Measurements from ENCODE around the gene LRFN3.

Gene LRFN3

DNA sequence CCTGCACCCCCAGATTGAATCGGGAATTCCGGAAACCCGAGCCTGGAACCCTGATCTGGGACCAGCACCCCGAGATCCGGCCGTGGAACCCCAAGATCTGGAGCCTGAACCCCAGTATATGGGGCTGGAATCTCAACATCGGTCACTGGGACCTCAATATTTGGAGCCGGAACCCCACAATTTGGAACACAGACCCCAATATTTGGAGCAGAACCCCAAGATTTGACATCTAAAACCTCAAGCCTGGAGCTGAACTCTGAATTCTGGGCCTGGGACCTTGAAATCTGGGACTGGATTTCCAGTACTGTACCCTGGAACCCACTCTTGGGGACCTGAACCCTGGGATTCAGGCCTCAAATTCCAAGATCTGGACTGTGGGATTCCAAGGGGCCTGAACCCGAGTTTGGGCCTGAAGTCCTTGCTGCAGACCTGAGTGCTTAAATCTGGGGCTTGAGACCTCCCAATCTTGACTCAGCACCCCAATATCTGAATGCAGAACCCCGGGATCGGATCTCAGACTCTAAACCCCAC, 629 bp downstream of the LRFN3 start:
- Histone ChIP-seq H3K4me3 (replicated peaks; ENCODE audit: insufficient read depth, low read length) (peak overlapping the region; percentile 27), H3K27me3 (ENCODE audit: insufficient read depth, poor library complexity, severe bottlenecking) (peaks cover 19% of the 10 kb centered on the region), H3K27ac (replicated peaks) (no peak overlapping the region)
- TF ChIP-seq, protein P1, sequence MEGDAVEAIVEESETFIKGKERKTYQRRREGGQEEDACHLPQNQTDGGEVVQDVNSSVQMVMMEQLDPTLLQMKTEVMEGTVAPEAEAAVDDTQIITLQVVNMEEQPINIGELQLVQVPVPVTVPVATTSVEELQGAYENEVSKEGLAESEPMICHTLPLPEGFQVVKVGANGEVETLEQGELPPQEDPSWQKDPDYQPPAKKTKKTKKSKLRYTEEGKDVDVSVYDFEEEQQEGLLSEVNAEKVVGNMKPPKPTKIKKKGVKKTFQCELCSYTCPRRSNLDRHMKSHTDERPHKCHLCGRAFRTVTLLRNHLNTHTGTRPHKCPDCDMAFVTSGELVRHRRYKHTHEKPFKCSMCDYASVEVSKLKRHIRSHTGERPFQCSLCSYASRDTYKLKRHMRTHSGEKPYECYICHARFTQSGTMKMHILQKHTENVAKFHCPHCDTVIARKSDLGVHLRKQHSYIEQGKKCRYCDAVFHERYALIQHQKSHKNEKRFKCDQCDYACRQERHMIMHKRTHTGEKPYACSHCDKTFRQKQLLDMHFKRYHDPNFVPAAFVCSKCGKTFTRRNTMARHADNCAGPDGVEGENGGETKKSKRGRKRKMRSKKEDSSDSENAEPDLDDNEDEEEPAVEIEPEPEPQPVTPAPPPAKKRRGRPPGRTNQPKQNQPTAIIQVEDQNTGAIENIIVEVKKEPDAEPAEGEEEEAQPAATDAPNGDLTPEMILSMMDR (IDR thresholded peaks at IDR 0.05; ENCODE audit: insufficient read depth, low read length): no peak
- TF ChIP-seq POLR2AphosphoS5 (IDR thresholded peaks at IDR 0.05; ENCODE audit: low read depth): no peak
- TF ChIP-seq, protein P2, sequence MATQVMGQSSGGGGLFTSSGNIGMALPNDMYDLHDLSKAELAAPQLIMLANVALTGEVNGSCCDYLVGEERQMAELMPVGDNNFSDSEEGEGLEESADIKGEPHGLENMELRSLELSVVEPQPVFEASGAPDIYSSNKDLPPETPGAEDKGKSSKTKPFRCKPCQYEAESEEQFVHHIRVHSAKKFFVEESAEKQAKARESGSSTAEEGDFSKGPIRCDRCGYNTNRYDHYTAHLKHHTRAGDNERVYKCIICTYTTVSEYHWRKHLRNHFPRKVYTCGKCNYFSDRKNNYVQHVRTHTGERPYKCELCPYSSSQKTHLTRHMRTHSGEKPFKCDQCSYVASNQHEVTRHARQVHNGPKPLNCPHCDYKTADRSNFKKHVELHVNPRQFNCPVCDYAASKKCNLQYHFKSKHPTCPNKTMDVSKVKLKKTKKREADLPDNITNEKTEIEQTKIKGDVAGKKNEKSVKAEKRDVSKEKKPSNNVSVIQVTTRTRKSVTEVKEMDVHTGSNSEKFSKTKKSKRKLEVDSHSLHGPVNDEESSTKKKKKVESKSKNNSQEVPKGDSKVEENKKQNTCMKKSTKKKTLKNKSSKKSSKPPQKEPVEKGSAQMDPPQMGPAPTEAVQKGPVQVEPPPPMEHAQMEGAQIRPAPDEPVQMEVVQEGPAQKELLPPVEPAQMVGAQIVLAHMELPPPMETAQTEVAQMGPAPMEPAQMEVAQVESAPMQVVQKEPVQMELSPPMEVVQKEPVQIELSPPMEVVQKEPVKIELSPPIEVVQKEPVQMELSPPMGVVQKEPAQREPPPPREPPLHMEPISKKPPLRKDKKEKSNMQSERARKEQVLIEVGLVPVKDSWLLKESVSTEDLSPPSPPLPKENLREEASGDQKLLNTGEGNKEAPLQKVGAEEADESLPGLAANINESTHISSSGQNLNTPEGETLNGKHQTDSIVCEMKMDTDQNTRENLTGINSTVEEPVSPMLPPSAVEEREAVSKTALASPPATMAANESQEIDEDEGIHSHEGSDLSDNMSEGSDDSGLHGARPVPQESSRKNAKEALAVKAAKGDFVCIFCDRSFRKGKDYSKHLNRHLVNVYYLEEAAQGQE (IDR thresholded peaks at IDR 0.05; ENCODE audit: insufficient replicate concordance, low read depth): no peak
- no peak for TF ChIP-seq GABPA (IDR thresholded peaks at IDR 0.05; ENCODE audit: low read depth)
- no peak for TF ChIP-seq SPI1 (IDR thresholded peaks at IDR 0.05; ENCODE audit: borderline replicate concordance, low read depth)
- DNase-seq (ENCODE audit: low read depth in 1 of 2, low spot score in 1 of 2): no peak

DNA sequence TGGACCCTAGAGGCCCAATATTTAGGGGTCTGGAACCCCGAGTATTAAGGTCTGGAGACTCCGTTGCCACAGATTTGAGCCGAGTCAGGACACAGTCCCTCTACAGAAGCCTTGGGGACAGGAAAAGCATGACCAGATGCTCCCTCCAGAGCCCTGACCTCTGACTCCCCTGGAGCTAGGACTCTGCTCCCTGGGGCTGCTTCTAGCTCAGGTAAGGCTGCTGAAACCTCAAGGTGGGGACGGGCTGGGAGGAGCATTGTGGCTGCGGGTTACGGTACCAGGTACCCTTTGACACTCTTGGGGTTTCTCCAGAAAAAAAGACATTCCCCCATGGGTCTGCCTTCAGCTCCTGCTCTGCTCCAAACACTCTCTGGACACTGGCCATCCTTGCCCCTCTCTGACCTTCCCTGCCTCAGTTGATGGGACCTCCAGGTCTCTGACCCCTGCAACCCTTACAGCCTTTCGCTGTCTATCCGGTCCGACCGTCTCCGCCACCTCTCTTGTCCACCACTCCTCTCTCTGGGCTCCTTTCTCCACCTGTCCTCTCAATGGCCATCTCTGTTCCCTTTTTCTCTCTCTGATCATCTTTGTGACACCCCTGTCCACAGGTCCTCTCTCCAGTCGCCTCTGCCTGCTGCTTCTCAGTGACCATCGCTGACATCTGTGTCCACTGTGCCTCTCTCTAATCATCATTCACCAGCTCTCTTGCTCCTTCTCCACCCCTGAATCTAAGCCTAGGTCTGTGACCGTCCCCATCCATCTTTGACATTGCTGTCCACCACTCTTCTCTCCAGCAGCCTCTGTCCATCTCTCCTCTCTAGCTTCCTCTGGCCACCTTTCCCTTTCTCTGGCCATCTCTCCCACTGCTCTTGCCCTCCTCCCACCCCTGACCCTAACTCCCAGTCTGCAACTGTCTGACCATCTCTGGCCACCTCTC, 1.4 kb downstream of the LRFN3 start:
- H3K27me3 ChIP-seq (ENCODE audit: insufficient read depth, poor library complexity, severe bottlenecking): peaks cover 19% of the 10 kb centered on the region
- TF ChIP-seq, protein P1 (IDR thresholded peaks at IDR 0.05; ENCODE audit: insufficient read depth, low read length): no peak
- TF ChIP-seq SPI1 (IDR thresholded peaks at IDR 0.05; ENCODE audit: borderline replicate concordance, low read depth) (no peak), POLR2AphosphoS5 (IDR thresholded peaks at IDR 0.05; ENCODE audit: low read depth) (no peak), GABPA (IDR thresholded peaks at IDR 0.05; ENCODE audit: low read depth) (no peak)
- TF ChIP-seq, protein P2 (IDR thresholded peaks at IDR 0.05; ENCODE audit: insufficient replicate concordance, low read depth): no peak
- H3K27ac ChIP-seq (replicated peaks): no peak overlapping the region
- H3K4me3 ChIP-seq (replicated peaks; ENCODE audit: insufficient read depth, low read length): no peak overlapping the region
- DNase-seq (ENCODE audit: low read depth in 1 of 2, low spot score in 1 of 2): no peak

DNA sequence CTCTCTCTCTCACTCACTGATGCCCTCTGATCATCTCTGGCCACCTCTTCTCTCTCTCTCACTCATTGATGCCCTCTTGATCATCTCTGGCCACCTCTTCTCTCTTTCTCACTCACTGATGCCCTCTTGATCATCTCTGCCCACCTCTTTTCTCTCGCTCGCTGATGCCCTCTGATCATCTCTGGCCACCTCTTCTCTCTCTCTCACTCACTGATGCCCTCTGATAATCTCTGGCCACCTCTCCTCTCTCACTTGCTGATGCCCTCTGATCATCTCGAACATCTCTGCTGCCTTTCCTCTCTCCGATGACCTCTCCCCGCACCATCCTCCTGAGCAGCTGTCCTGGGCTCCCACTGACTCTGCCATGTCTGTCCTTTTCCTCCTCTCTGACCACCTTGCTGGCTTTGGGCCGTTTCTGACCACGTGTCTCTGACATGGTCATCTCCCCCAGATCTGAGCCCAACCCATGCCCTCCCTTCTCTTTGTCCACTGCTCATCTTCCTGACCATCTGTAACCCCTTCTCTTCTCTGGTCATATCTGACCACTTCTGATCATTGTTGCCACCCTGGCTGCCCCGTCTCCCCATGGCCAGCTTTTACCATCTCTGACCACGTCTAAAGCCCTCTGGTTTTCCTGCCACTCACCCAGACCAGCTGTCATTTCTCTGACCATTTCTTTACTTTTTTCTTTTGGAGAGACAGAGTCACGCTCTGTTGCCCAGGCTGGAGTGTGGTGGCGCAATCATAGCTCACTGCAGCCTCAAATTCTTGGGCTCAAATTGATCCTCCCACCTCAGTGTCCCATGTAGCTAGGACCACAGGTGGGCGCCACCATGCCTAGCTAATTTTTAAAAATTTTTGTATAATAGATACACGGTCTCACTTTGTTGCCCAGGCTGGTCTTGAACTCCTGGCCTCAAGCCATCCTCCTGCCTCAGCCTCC, 2.4 kb downstream of the LRFN3 start:
- Histone ChIP-seq H3K4me3 (replicated peaks; ENCODE audit: insufficient read depth, low read length) (no peak overlapping the region), H3K27ac (replicated peaks) (no peak overlapping the region), H3K27me3 (ENCODE audit: insufficient read depth, poor library complexity, severe bottlenecking) (peaks cover 19% of the 10 kb centered on the region)
- TF ChIP-seq, protein P1 (IDR thresholded peaks at IDR 0.05; ENCODE audit: insufficient read depth, low read length): no peak
- TF ChIP-seq, protein P2 (IDR thresholded peaks at IDR 0.05; ENCODE audit: insufficient replicate concordance, low read depth): no peak
- no peak for TF ChIP-seq POLR2AphosphoS5 (IDR thresholded peaks at IDR 0.05; ENCODE audit: low read depth)
- no peak for DNase-seq (ENCODE audit: low read depth in 1 of 2, low spot score in 1 of 2)
